Fibroblast of pulmonary artery (primary cell): ENCODE measurements around the gene ZNF888.
A peak's percentile ranks its signal among the peaks of the same experiment; 100 is the strongest.
"Not testable (repeated sequence)": the region's sequence is repeated elsewhere in the genome, so short reads cannot be mapped to it uniquely, and the experiment has no call there.

Experiments used
- DNase-seq: peaks from one replicate; pipeline ENCODE4 v3.0.0-alpha.2; 2010; ENCODE audit warnings: low read depth
- H3K4me3 ChIP-seq: replicated peaks from 2 replicates; pipeline ENCODE4 v1.5.1; 2011; ENCODE audit warnings: low read depth, mild to moderate bottlenecking, control low read depth, low read length, moderate library complexity
- TF ChIP-seq, protein P1 (sequence below): IDR thresholded peaks from 2 replicates; pipeline ENCODE4 v1.5.1; 2011; ENCODE audit warnings: mild to moderate bottlenecking, control low read depth, low read length, inconsistent platforms; ENCODE audit errors: missing control alignments

ZNF888 gene

DNA sequence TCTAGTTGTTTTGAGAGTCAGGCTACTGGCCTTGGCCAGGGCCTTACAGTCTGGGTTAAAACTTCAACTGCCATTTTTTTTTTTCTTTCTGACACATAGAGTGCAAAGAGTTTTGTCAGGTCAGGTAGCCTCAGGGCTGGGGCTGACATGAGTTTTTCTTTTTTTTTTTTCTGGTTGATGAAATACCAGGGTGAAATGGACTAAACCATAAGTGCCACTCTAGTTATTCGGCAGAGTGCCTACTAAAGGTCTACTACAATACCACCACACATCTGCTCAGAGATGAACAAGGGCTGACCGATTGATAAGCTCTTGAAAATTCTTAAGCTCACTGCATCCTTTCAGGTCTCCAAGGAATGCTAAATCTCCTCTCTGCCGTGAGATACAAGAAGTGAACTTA is 21.4 kb downstream of the ZNF888 start:
- TF ChIP-seq, protein P1, sequence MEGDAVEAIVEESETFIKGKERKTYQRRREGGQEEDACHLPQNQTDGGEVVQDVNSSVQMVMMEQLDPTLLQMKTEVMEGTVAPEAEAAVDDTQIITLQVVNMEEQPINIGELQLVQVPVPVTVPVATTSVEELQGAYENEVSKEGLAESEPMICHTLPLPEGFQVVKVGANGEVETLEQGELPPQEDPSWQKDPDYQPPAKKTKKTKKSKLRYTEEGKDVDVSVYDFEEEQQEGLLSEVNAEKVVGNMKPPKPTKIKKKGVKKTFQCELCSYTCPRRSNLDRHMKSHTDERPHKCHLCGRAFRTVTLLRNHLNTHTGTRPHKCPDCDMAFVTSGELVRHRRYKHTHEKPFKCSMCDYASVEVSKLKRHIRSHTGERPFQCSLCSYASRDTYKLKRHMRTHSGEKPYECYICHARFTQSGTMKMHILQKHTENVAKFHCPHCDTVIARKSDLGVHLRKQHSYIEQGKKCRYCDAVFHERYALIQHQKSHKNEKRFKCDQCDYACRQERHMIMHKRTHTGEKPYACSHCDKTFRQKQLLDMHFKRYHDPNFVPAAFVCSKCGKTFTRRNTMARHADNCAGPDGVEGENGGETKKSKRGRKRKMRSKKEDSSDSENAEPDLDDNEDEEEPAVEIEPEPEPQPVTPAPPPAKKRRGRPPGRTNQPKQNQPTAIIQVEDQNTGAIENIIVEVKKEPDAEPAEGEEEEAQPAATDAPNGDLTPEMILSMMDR: no peak
- no peak for DNase-seq
- no peak overlapping the region for H3K4me3 ChIP-seq

DNA sequence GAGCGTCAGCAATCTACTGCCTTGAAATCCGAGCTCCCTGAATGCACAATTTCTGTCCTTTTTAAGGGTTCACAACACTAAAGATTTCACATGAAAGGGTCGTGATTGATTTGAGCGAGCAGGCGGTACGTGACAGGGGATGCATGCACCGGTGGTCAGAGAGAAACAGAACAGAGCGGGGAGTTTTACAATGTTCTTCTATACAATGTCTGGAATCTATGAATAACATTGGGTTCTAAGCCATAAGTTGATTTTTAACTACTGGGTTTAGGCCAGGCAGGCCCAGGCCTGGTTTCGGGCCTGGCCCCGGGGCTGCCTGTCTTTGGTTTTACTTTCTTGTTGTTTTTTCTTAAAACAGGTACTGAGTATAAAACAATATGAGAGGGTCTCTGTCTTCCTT is 24.6 kb downstream of the ZNF888 start:
- not testable (repeated sequence) for H3K4me3 ChIP-seq, DNase-seq

DNA sequence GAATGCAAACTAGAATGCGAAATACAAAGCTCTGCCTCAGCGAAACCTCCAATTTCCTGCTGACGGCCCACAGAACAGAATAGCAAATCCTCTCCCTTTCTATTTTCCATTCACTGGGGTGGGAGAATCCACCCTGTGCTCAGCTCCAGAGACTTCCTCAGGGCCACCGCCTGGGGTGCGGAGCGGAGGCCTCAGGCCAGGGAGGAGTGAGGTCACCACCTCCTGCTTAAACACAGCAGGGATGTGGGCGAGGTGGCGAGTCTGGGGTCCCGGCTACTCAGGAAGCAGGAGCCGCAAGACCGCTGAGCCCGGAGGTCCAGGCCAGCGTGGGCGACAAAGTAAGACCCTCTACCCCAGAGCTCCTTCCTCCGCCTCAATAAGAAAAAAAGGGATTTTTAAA is 25.1 kb downstream of the ZNF888 start:
- H3K4me3 ChIP-seq: peak overlapping the region; percentile 98

DNA sequence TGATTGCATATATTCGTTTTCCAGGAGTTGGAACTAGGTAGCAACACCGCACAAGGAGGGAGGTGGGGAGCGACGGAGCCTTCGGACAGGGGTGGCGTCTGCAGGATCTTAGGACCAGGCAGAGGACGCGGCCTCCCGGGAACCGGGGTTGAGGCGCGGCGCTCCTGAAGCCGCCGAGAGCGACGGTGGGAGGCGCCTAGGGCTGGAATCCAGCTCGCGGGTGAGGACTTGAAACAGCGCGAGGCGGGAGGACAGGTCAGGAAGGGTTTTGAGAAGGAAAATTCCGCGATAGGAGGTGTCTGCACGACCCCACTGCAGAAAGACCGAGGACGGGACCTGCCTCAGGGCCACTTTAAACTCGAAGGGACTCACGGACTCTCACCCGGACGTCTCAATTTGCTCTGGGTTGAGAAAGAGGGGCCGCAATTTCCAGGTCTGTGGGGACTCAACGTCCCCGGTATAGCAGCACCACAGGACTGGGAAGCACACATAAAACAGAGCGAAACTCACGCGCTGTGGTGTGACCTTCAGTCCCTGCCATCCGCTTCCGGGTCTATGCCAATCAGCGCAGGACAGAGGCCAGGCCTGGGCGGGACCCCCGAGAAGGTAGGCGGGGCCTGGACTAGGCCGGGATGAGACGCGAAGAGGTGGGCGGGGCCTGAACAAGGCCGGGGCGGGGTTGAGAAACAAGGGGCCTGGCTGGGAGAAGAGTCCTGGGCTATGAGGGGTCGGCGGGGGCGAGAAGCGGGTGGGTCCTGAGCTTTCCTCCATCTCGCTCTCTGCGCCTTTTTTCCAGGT is 25.9 kb downstream of the ZNF888 start, which contains the start of gene ZNF320:
ZNF320 (minus strand) TSS at position 498 of the 798 bp plus-strand sequence. CDS start 7,380 bp downstream, outside the sequence.
- H3K4me3 ChIP-seq: peak within 1 kb of the TSS; percentile 98
- TF ChIP-seq, protein P1: no peak
- DNase-seq: peak; percentile 93

More for the DNA sequence above, 25.1 kb downstream of the ZNF888 start:
- TF ChIP-seq, protein P1: no peak
- DNase-seq: no peak

DNA sequence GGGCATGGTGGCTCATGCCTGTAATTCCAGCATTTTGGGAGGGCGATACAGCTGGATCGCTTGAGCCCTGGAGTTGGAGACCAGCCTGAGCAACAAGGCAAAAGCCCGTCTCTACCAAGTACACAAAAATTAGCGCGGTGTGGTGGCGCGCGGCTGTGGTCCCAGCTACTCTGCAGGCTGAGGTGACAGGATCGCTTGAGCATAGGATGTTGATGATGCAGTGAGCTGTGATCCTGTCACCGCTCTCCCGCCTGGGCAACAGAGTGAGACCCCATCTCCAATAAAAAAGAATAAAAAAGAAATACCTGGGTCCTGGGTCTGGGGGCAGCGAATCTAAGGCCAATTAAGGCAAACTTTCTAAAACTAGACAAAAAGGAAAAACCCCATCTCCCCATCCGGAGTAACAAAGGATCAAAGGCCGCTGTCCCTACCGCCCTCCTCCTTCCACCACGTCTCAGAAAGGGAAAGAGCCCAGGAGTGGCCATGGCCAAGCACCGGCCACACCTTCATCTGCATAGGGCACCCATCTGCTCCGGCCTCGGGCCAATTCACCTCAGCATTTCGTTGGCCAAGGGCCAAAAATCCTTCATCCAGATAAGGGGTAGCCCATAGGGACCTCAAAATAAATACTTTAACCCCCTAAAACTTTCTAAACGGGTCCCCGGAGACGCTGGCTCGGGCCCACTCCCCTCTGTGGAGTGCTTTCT is 26.6 kb downstream of the ZNF888 start:
- TF ChIP-seq, protein P1: no peak
- DNase-seq: peak; percentile 11
- H3K4me3 ChIP-seq: peak overlapping the region; percentile 98

DNA sequence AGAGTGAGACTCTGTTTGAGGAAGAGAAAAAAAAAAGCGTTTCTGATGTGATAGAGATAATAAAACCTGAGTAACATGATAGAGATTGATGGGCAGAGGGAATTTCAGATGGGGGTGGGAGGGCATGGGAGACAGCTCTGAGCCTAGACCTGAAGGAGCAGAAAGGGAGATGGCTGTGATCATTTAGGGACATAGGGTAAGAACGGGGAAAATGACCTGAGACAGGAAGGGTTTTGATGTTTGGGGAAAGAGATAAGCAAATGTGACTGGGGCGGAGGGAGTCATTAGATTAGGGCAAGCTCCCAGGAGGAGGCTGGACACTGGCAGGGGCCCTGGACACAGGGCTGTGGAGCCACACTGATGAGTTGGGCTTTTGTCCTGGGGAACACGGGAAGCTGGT is 31.9 kb downstream of the ZNF888 start:
- DNase-seq: no peak
- TF ChIP-seq, protein P1: no peak
- no peak overlapping the region for H3K4me3 ChIP-seq

DNA sequence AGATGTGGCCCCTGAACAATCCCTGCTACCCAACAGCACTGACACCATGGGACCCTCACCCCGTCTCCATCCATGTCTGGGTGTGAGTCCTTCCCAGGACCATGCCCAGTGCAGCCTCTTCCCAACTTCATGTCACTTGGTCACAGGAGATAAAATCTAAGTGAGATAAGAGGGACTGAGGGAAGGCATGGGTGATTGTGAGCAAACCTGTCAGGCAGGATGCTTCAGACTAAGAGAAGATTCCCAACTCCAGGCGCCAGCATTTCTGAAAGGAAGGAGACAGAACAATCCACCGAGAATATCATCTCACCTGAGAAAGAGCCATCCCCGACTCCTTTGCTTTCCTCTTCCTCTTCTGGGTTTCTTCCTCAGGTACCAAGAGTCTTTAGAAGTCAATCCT is 33.3 kb downstream of the ZNF888 start:
- DNase-seq: no peak
- no peak overlapping the region for H3K4me3 ChIP-seq
- TF ChIP-seq, protein P1: no peak
